Mucosa of gallbladder (tissue), 1 donor: Measurements from ENCODE around the gene PTH1R. TPM values are rescaled to one million over a fixed set of nuclear protein-coding genes. Genes with fewer than 3 reads are reported as not detected.

ENCODE experiments used
- DNase-seq: peaks from one replicate; pipeline ENCODE4 v3.0.0-alpha.2; 2020; ENCODE audit warnings: low spot score
- total RNA-seq: library from RNA; stranded (reverse); gene quantifications from one replicate; pipeline ENCODE4 v1.2.1, GENCODE V29; 2021
- donor health status: DM: no; HTN: no; CAD: no.

The PTH1R gene
- total RNA-seq, 1 donor from 2014 or later = 11.7 TPM

- no peak for DNase-seq
These were observed 5.7 kb downstream of the PTH1R start for GRCh38 chr3:46883054-46883829.

GRCh38 chr3:46883830-46884185 lies 6.3 kb downstream of the PTH1R start:
- DNase-seq = no peak

GRCh38 chr3:46884427-46884826 lies 6.9 kb downstream of the PTH1R start:
- DNase-seq = no peak

- no peak for DNase-seq
These were observed 7.4 kb downstream of the PTH1R start for GRCh38 chr3:46884929-46885328.

- DNase-seq = no peak
These were observed 8.1 kb downstream of the PTH1R start for GRCh38 chr3:46885612-46886011.

GRCh38 chr3:46887980-46888494 lies 10.5 kb downstream of the PTH1R start:
- DNase-seq = no peak

- DNase-seq = no peak
These were observed 11.2 kb downstream of the PTH1R start for GRCh38 chr3:46888705-46889104.

- no peak for DNase-seq
These were observed 12.0 kb downstream of the PTH1R start for GRCh38 chr3:46889381-46890110.

- no peak for DNase-seq
These were observed 12.6 kb downstream of the PTH1R start for GRCh38 chr3:46890132-46890531.

GRCh38 chr3:46891132-46891531 lies 13.6 kb downstream of the PTH1R start:
- DNase-seq = no peak

- DNase-seq = peak; percentile 60
These were observed 15.0 kb downstream of the PTH1R start for GRCh38 chr3:46892285-46893145.

GRCh38 chr3:46893146-46893748 lies 15.7 kb downstream of the PTH1R start:
- no peak for DNase-seq

GRCh38 chr3:46893763-46894162 lies 16.2 kb downstream of the PTH1R start:
- no peak for DNase-seq

- DNase-seq = no peak
These were observed 16.7 kb downstream of the PTH1R start for GRCh38 chr3:46894256-46894655.

- peak; percentile 71 for DNase-seq
These were observed 17.7 kb downstream of the PTH1R start for GRCh38 chr3:46895204-46895660.

GRCh38 chr3:46895761-46896160 lies 18.2 kb downstream of the PTH1R start:
- no peak for DNase-seq

- DNase-seq = no peak
These were observed 18.9 kb downstream of the PTH1R start for GRCh38 chr3:46896386-46896785.

GRCh38 chr3:46897031-46897430 lies 19.5 kb downstream of the PTH1R start:
- no peak for DNase-seq

- no peak for DNase-seq
These were observed 20.4 kb downstream of the PTH1R start for GRCh38 chr3:46897829-46898320.

GRCh38 chr3:46898321-46899150 lies 21.0 kb downstream of the PTH1R start:
- DNase-seq = no peak
